DMS79 treated with DMSO at 0.1 percent for 48 hours (cell line): ENCODE data around the gene BEND3.

Experiments used
- DNase-seq: peaks from one replicate; lab custom pipeline; 2025; lab: John Stamatoyannopoulos, UW

The BEND3 gene

DNA sequence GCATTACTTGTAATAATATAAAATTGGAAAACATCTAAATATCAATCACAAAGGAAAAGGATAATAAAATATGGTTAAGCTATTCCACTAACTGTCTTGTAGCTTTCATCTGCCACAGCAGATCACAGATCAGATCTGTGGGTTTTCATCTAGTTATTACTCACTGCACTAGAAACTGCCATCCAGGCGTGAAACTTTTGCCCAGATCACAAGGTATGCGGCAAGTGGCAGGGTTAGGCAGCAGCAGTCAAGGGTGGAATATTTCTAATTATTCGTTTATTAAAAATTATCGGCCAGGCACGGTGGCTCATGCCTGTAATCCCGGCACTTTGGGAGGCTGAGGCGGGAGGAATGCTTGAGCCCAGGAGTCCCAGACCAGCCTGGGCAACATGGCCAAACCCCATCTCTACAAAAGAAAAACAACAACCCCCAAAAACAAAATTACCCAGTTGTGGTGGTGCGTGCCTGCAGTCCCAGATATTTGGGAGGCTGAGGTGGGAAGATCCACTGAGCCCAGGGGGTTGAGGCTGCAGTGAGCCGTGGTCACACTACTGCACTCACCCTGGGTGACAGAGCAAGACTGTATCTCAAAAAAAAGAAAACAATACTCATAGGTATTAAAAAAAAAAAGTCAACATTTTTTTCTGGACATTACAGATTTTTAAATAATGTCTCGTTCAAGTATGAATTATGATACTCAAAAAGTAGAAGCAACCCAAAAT is 32.1 kb downstream of the BEND3 start:
- no peak for DNase-seq

- no peak for DNase-seq
These were observed 33.3 kb downstream of the BEND3 start for GRCh38 chr6:107082045-107082444.

- DNase-seq: no peak
These were observed 35.3 kb downstream of the BEND3 start for GRCh38 chr6:107080036-107080435.

GRCh38 chr6:107079429-107079828 is 35.9 kb downstream of the BEND3 start:
- DNase-seq: no peak

DNA sequence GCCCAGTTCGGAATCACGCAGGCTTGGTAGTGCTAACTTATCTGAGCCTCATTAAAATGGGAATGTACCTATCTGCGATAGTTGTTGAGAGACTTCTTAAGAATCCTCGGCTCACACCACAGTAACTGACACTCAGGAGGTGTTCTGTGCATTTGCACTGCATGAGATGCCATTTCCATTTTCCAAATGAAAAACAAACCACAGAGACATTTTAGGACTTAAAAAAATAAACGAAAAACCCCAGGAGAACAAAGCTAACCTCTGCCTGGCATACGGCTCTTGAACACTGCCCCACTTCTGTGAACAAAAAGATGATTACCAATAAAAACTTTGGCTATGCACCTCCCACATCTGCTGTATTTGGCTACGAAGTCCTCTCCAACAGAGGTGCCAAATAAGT is 37.6 kb downstream of the BEND3 start:
- DNase-seq: no peak

- DNase-seq: no peak
These were observed 39.3 kb downstream of the BEND3 start for GRCh38 chr6:107075951-107076381.

- no peak for DNase-seq
These were observed 44.6 kb downstream of the BEND3 start for GRCh38 chr6:107070686-107071085.

DNA sequence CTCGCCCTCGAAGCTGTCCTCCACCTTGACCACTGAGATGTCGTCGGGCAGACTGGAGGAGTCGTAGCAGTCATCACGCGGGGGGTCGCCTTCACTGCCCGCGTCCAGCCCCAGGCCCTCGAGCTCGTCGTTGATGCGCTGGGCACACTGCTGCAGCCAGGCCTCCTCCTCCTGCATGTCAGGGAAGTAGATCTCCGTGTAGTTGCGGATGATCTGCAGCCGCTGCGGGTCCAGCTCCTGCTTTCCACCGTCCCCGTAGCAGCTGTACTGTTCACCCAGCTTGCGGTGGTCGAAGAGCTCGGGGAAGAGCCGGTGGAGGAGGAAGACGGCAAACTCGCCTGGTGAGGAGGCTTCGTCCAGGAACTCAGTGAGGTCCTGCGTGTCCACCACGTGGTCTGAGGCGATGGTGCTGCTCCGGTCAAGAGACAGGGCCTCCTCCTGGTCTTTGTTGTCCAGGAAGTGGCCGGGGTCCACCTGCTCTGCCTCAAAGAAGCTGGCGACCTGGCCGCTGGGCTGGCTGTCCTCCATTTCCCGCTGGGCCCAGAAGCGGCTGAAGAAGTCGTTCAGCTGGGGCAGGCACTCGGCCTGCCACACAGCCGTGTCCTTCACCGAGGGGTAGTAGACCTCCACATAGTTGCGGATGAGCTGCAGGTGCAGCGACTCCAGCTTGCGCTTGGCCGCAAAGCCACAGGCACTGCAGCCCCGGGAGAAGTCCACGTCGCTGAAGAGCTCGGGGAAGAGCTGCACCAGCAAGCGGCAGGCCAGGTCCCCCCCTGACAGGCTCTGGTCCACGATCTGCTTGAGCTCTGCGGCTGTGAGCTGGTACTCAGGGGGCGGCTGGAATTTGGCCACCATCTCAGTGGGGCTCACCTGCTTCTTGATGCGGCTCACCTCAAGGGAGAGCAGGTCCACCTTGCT is 45.4 kb downstream of the BEND3 start:
- no peak for DNase-seq

DNA sequence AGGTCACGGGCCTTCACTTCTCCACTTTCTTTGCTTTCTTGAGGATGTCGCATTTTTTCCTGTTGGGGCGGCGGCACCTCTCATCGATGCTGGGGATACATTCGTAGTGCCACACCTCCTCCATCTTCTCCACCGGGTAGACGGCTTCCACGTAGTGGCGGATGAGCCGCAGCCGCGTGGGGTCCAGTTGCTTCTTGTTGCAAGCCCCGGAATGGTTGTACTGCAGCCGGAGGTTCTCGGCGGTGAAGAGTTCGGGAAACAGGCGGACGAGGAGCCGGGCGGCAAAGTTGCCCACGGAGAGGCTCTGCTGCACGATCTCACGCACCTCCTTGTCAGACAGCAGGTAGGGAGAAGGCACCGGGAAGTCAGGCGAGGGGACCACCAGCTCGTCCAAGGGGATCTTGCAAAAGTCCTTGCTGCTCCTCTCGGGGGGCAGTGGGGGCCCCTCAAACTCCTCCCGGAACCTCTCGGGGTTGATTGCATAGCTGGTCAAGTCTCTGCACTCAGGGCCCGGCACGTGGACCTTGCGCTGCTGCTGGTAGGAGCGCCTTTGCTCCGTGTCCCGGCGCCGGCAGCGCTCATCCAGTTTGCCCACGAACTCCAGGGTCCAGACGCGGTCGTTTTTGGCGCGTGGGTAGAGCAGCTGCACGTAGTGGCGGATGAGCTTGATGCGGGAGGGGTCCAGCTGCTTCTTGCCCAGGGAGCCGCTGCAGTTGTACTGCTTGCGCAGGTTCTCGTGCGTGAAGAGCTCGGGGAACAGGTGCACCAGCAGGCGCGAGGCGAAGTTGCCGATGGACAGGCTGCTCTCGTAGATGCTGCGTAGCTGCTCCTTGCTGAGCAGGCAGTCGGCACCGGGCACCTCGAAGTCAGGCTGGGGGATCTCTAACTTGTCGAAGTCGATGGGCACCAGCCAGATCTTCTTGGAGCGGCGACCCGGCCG is 46.4 kb downstream of the BEND3 start:
- no peak for DNase-seq

- no peak for DNase-seq
These were observed 48.3 kb downstream of the BEND3 start for GRCh38 chr6:107066697-107067659.

GRCh38 chr6:107064579-107065065 is 50.7 kb downstream of the BEND3 start:
- peak; percentile 28 for DNase-seq

DNA sequence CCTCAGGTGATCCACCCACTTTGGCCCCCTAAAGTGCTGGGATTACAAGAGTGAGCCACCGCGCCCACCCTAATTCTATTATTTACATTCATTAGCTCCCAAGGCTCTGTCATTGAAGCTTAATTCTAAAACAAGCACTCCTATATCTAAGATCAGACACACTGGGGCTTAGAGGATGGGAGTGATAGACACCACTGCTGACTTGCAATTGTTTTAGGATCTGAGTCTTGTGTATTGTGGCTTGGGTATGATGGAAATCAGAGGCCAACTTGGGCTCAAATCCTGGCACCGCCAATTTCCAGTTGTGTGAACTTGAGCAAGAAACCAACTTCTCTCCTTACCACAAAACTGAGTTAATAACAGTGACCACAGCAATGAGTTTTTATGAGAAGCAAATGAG is 52.6 kb downstream of the BEND3 start:
- no peak for DNase-seq

GRCh38 chr6:107061125-107062020 is 53.9 kb downstream of the BEND3 start:
- no peak for DNase-seq

- DNase-seq: no peak
These were observed 54.6 kb downstream of the BEND3 start for GRCh38 chr6:107060704-107061103.

GRCh38 chr6:107059606-107060005 is 55.7 kb downstream of the BEND3 start:
- DNase-seq: no peak

DNA sequence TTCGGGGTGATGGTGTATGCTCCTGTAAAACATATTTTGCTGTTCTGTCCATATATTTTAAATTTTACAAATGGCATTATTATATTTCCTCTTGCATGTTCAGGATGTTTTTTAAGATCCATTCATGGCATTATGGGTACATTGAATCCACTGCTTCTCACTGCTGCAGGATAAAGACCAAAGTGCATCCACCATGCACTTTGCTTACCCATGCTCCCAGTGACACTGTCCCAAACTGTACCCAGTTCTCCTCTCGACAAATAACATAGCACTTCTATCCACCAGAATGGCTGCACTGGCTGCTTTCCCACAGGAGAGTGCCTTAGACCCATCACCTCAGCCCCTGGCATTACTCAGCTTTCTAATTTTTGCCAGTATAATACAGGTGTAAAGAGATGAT is 57.6 kb downstream of the BEND3 start:
- no peak for DNase-seq

- DNase-seq: no peak
These were observed 58.5 kb downstream of the BEND3 start for GRCh38 chr6:107056796-107057195.

DNA sequence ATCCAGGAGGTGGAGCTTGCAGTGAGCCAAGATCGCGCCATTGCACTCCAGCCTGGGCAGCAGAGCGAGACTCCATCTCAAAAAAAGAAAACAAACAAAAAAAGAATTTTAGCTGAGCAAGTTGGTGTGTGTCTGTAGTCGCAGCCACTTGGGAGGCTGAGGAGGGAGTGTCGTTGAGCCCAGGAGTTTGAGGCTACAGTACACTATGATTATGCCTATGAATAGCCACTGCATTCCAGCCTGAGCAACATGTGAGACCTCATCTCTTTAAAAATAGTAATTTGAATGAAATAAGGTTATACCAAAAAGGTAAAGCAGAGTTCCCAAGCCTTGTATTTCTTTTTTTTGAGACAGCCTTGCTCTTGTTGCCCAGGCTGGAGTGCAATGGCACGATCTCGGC is 67.5 kb downstream of the BEND3 start:
- DNase-seq: no peak

DNA sequence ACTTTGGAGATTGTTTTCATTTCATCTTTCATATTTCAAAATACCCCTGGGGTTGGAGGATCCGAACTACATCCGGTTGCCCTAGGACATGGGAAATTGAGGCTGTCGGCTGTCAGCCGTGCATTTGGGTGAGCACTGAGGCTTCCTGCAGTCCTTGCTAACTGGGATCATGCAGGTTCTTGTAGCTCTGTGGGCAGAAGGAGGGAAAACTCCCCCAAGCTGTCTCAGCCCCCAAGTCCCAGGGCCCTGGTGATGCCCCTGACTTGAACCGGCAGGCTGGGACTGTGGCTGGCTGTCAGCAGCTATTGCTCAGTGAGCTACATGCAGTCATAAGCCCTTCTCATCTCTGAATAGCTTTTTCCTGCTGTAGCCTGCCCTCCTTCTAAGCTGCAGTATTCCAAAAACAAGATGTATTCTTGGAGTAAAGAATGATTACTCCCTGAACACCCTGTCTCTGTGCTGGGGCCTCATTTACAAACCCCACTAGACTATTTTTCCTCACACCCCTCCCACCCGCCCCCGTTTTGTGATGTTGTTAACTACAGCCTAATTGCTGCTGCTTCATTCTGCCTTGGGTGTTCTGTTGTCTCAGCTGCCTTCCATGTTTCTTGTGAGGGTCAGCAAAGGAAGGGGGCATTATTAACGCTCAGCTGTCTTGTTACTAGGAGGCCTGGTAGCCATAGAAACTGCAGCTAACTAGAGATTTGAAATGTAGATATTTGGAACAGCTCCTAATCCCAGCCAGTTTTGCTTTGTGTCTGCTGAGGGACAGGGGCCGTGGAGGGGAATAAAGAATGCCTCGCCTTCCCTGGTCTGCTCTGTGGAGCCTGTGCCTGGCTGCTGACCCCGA is 69.3 kb downstream of the BEND3 start:
- DNase-seq: no peak
